Neural crest cell (in vitro differentiated cells): ENCODE results near the gene RPS6KA5. TPM values are rescaled to one million over a fixed set of nuclear protein-coding genes. Genes with fewer than 3 reads are reported as not detected.
A peak's percentile ranks its signal among the peaks of the same experiment; 100 is the strongest.
"Not testable (repeated sequence)": the region's sequence is repeated elsewhere in the genome, so short reads cannot be mapped to it uniquely, and the experiment has no call there.

Experiments used
- DNase-seq: peaks from one replicate; pipeline ENCODE4 v3.0.0; 2021; ENCODE audit warnings: low read depth, mixed read lengths, low spot score
- H3K27ac Mint-ChIP-seq: one replicate; pipeline ENCODE4 v1.8.0; 2021; ENCODE audit warnings: mild to moderate bottlenecking, mixed read lengths; ENCODE audit not compliant: unreplicated experiment
- H3K27me3 Mint-ChIP-seq: 2 replicates; pipeline ENCODE4 v1.8.0; 2021; ENCODE audit warnings: low read depth, mild to moderate bottlenecking, mixed read lengths
- H3K36me3 Mint-ChIP-seq: 2 replicates; pipeline ENCODE4 v1.8.0; 2021; ENCODE audit warnings: low read depth, mild to moderate bottlenecking, mixed read lengths
- H3K4me1 Mint-ChIP-seq: 2 replicates; pipeline ENCODE4 v1.8.0; 2021; ENCODE audit warnings: mixed read lengths
- H3K4me3 Mint-ChIP-seq: one replicate; pipeline ENCODE4 v1.8.0; 2021; ENCODE audit warnings: mild to moderate bottlenecking, mixed read lengths
- H3K9me3 Mint-ChIP-seq: 2 replicates; pipeline ENCODE4 v1.8.0; 2021; ENCODE audit warnings: mixed read lengths
- total RNA-seq: library from RNA; stranded (reverse); gene quantifications from 2 replicates; pipeline ENCODE4 v1.2.1, GENCODE V29; 2021
- TF ChIP-seq, protein P1 (sequence below): fragments of 200-600 bp; sonication (generic); conservative IDR thresholded peaks from 2 replicates; pipeline ENCODE4 v1.5.0; 2021; ENCODE audit warnings: antibody characterized with exemption, mild to moderate bottlenecking

Gene RPS6KA5
- total RNA-seq, 1 donor from 2014 or later = 2.2 TPM

DNA sequence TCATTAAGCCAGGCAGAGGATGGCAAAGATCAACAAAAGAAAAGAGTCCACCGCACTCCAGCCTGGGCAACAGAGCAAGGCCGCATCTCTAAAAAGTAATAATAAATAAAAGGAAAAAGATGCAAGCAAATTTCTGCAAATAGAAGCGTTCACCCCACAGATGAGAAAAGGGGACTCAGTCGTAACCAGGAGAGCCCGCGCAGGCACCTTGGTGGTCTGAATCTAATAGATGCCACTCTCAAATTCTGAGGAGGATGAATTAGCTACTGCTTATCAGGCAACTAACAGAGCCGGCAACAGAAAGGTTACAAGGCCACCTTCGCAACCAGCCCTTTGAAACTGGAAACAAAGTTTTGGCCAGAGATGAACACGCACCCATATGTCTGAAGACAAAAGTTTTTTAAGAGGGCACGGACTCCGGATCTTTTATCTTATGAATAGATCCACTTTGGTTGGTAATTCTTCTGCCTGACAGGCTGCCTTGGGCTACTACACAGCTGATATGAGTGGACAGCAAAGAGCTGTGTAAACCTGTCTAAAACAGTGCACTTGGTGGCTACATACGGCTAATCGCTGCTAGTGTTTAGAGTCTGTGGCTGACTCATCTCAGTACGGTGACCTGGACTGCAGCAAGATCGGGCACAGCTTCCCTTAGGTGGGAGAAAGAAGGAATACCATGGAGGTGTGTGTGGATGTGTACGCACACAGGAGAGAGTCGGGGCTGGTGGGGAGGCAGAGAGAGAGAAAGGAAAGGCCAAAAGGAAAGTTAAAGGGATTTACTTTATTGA is 211.3 kb downstream of the RPS6KA5 start:
- Mint-ChIP-seq H3K4me3 (no peak overlapping the region), H3K27ac (peak overlapping the region; percentile 79), H3K9me3 (no peaks in the 10 kb centered on the region), H3K36me3 (no peaks in the 10 kb centered on the region), H3K4me1 (peaks cover 45% of the 10 kb centered on the region), H3K27me3 (no peaks in the 10 kb centered on the region)
- TF ChIP-seq, protein P1, sequence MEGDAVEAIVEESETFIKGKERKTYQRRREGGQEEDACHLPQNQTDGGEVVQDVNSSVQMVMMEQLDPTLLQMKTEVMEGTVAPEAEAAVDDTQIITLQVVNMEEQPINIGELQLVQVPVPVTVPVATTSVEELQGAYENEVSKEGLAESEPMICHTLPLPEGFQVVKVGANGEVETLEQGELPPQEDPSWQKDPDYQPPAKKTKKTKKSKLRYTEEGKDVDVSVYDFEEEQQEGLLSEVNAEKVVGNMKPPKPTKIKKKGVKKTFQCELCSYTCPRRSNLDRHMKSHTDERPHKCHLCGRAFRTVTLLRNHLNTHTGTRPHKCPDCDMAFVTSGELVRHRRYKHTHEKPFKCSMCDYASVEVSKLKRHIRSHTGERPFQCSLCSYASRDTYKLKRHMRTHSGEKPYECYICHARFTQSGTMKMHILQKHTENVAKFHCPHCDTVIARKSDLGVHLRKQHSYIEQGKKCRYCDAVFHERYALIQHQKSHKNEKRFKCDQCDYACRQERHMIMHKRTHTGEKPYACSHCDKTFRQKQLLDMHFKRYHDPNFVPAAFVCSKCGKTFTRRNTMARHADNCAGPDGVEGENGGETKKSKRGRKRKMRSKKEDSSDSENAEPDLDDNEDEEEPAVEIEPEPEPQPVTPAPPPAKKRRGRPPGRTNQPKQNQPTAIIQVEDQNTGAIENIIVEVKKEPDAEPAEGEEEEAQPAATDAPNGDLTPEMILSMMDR = no peak
- no peak for DNase-seq

- TF ChIP-seq, protein P1 = no peak
- no peaks in the 10 kb centered on the region for H3K9me3 Mint-ChIP-seq
- no peaks in the 10 kb centered on the region for H3K27me3 Mint-ChIP-seq
- H3K27ac Mint-ChIP-seq = no peak overlapping the region
- no peak for DNase-seq
- H3K4me1 Mint-ChIP-seq = peaks cover 36% of the 10 kb centered on the region
- H3K4me3 Mint-ChIP-seq = no peak overlapping the region
- H3K36me3 Mint-ChIP-seq = no peaks in the 10 kb centered on the region
Observed at GRCh38 chr14:90846511-90846910, 213.9 kb downstream of the RPS6KA5 start.

GRCh38 chr14:90844321-90844720 is 216.1 kb downstream of the RPS6KA5 start:
- Mint-ChIP-seq H3K4me1 (peaks cover 24% of the 10 kb centered on the region), H3K36me3 (no peaks in the 10 kb centered on the region), H3K4me3 (no peak overlapping the region), H3K27me3 (no peaks in the 10 kb centered on the region), H3K27ac (no peak overlapping the region), H3K9me3 (no peaks in the 10 kb centered on the region)
- DNase-seq = no peak
- TF ChIP-seq, protein P1 = no peak

- Mint-ChIP-seq H3K9me3 (no peaks in the 10 kb centered on the region), H3K27me3 (no peaks in the 10 kb centered on the region), H3K4me1 (peaks cover 18% of the 10 kb centered on the region), H3K27ac (no peak overlapping the region), H3K4me3 (no peak overlapping the region), H3K36me3 (no peaks in the 10 kb centered on the region)
- TF ChIP-seq, protein P1 = no peak
- no peak for DNase-seq
Observed at GRCh38 chr14:90842726-90843125, 217.7 kb downstream of the RPS6KA5 start.

- H3K27ac Mint-ChIP-seq, H3K9me3 Mint-ChIP-seq, H3K27me3 Mint-ChIP-seq, H3K4me3 Mint-ChIP-seq, DNase-seq, H3K36me3 Mint-ChIP-seq: not testable (repeated sequence)
- peaks cover 10% of the 10 kb centered on the region for H3K4me1 Mint-ChIP-seq
Observed at GRCh38 chr14:90840667-90841066, 219.8 kb downstream of the RPS6KA5 start.

- Mint-ChIP-seq H3K27me3 (no peaks in the 10 kb centered on the region), H3K27ac (peak overlapping the region; percentile 50), H3K36me3 (no peaks in the 10 kb centered on the region), H3K9me3 (no peaks in the 10 kb centered on the region), H3K4me1 (peaks cover 10% of the 10 kb centered on the region), H3K4me3 (no peak overlapping the region)
- TF ChIP-seq, protein P1 = no peak
- no peak for DNase-seq
Observed at GRCh38 chr14:90839889-90840266, 220.6 kb downstream of the RPS6KA5 start.
